Caco-2 (cell line): ENCODE results near the gene PIPOX. TPM values are rescaled to one million over a fixed set of nuclear protein-coding genes. Genes with fewer than 3 reads are reported as not detected.

Experiments used
- BruUV-seq: library from RNA; stranded (reverse); fragments of 400-500 nt; replicated peaks from 2 replicates; lab custom pipeline; 2021; lab: Mats Ljungman, UMichigan
- CTCF ChIA-PET: fragments of 300-600 bp; sonication (Branson Sonifier 250); formaldehyde crosslinking; loops from one replicate; lab custom pipeline; 2022; ENCODE audit warnings: antibody characterized with exemption; lab: Charles Lee
- POLR2A ChIA-PET: fragments of 300-600 bp; sonication (Branson Sonifier 250); formaldehyde crosslinking; loops from one replicate; lab custom pipeline; 2022; ENCODE audit warnings: antibody characterized with exemption; lab: Charles Lee
- DNase-seq, 2 experiments: peaks; one replicate each; pipeline versions ENCODE4 v3.0.0 to v3.0.0-alpha.2; 2020 to 2022
- H3K27me3 ChIP-seq: replicated peaks from 2 replicates; pipeline ENCODE4 v1.6.0; 2011; ENCODE audit warnings: low read length; ENCODE audit not compliant: control insufficient read depth, insufficient read depth
- H3K36me3 ChIP-seq: 2 replicates; pipeline ENCODE4 v1.5.1; 2011; ENCODE audit warnings: low read length; ENCODE audit not compliant: control insufficient read depth, insufficient read depth
- H3K4me1 ChIP-seq: fragments of 250-450 bp; sonication (Bioruptor Pico); 2 replicates; pipeline ENCODE4 v1.5.1; 2020; ENCODE audit warnings: mild to moderate bottlenecking
- H3K4me3 ChIP-seq: 2 replicates; pipeline ENCODE4 v1.5.1; 2011; ENCODE audit warnings: low read depth, mild to moderate bottlenecking, control low read depth, low read length
- H3K9me3 ChIP-seq: fragments of 250-450 bp; sonication (Bioruptor Pico); 2 replicates; pipeline ENCODE4 v1.5.1; 2020; ENCODE audit warnings: mild to moderate bottlenecking, moderate library complexity
- H3K27ac Mint-ChIP-seq: one replicate; pipeline ENCODE4 v1.8.0; 2022; ENCODE audit warnings: mixed read lengths; ENCODE audit not compliant: unreplicated experiment
- H3K27me3 Mint-ChIP-seq: one replicate; pipeline ENCODE4 v1.8.0; 2022; ENCODE audit warnings: mixed read lengths; ENCODE audit not compliant: insufficient read depth, unreplicated experiment
- H3K36me3 Mint-ChIP-seq: one replicate; pipeline ENCODE4 v1.8.0; 2022; ENCODE audit warnings: mild to moderate bottlenecking, mixed read lengths; ENCODE audit not compliant: insufficient read depth, unreplicated experiment
- H3K4me1 Mint-ChIP-seq: one replicate; pipeline ENCODE4 v1.8.0; 2022; ENCODE audit warnings: low read depth, mixed read lengths; ENCODE audit not compliant: unreplicated experiment
- H3K4me3 Mint-ChIP-seq: one replicate; pipeline ENCODE4 v1.8.0; 2022; ENCODE audit warnings: mild to moderate bottlenecking, moderate library complexity, mixed read lengths; ENCODE audit not compliant: unreplicated experiment
- H3K9me3 Mint-ChIP-seq: one replicate; pipeline ENCODE4 v1.8.0; 2022; ENCODE audit warnings: mixed read lengths; ENCODE audit not compliant: unreplicated experiment
- intact Hi-C: fragments of 100-400 bp; cut with micrococcal nuclease; formaldehyde crosslinking; loops from one replicate; pipeline ENCODE4 v1.10.0; 2022; ENCODE audit not compliant: unreplicated experiment
- total RNA-seq: library from RNA; stranded (reverse); gene quantifications from 2 replicates; pipeline ENCODE4 v1.2.3, GENCODE V29; 2022
- TF ChIP-seq, protein P1 (sequence below), 2 experiments: fragments of 200-600 bp in 1 of 2; IDR thresholded peaks; 1 replicate in 1 of 2; 2 replicates in 1 of 2; pipeline versions ENCODE4 v1.5.1 to v1.8.0; 2011 to 2022; ENCODE audit warnings: antibody characterized with exemption in 1 of 2, control low read depth in 1 of 2, inconsistent platforms in 1 of 2, low read depth in 1 of 2, low read length in 1 of 2, mild to moderate bottlenecking in 1 of 2, moderate library complexity in 1 of 2; ENCODE audit not compliant: insufficient read depth in 1 of 2, severe bottlenecking in 1 of 2, unreplicated experiment in 1 of 2

The PIPOX gene
- total RNA-seq, 1 experiment from 2014 or later = 2.2 TPM

GRCh38 chr17:29032857-29033197 is 10.1 kb upstream of the PIPOX start:
- Histone ChIP-seq H3K27me3 (peaks cover 2% of the 10 kb centered on the region; the same call in 1 of the 2 replicates), H3K36me3 (no peaks in the 10 kb centered on the region), H3K4me3 (no peak overlapping the region), H3K4me1 (no peaks in the 10 kb centered on the region), H3K9me3 (peaks cover 8% of the 10 kb centered on the region; the same call in 1 of the 2 replicates)
- Mint-ChIP-seq H3K9me3 (peaks cover 17% of the 10 kb centered on the region), H3K4me3 (no peak overlapping the region), H3K4me1 (no peaks in the 10 kb centered on the region), H3K27ac (no peak overlapping the region), H3K36me3 (no peaks in the 10 kb centered on the region), H3K27me3 (peaks cover 35% of the 10 kb centered on the region)
- intact Hi-C loops = no loop called here
- DNase-seq = no peak
- ChIA-PET CTCF (no interaction called here), POLR2A (no interaction called here)
- no TSS peak for BruUV-seq
- TF ChIP-seq, protein P1, sequence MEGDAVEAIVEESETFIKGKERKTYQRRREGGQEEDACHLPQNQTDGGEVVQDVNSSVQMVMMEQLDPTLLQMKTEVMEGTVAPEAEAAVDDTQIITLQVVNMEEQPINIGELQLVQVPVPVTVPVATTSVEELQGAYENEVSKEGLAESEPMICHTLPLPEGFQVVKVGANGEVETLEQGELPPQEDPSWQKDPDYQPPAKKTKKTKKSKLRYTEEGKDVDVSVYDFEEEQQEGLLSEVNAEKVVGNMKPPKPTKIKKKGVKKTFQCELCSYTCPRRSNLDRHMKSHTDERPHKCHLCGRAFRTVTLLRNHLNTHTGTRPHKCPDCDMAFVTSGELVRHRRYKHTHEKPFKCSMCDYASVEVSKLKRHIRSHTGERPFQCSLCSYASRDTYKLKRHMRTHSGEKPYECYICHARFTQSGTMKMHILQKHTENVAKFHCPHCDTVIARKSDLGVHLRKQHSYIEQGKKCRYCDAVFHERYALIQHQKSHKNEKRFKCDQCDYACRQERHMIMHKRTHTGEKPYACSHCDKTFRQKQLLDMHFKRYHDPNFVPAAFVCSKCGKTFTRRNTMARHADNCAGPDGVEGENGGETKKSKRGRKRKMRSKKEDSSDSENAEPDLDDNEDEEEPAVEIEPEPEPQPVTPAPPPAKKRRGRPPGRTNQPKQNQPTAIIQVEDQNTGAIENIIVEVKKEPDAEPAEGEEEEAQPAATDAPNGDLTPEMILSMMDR (IDR thresholded peaks at IDR 0.05; ENCODE audit: insufficient read depth in 1 of 2, low read depth in 1 of 2, low read length in 1 of 2, severe bottlenecking in 1 of 2, unreplicated experiment in 1 of 2) = no peak

DNA sequence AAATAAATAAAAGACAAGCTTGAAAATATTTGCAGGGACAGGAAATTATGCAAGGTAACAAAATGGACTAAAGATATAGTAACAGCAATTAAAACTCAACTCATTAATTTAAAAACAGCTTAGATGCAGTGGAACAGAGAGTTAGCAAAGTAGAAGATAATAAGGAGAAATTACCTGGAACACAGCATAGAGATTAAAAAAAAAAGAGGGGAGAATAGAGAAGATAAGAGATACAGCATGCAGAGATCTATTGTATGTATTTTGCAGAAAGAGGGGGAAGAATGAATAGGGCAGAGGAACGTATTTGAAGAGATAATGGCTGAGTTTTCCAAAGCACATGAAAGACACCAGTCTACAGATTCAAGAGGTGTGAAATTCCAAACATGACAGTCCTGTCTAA is 8.4 kb upstream of the PIPOX start:
- Mint-ChIP-seq H3K4me3 (no peak overlapping the region), H3K9me3 (peaks cover 17% of the 10 kb centered on the region), H3K27ac (no peak overlapping the region), H3K36me3 (no peaks in the 10 kb centered on the region), H3K4me1 (no peaks in the 10 kb centered on the region), H3K27me3 (peaks cover 28% of the 10 kb centered on the region)
- Histone ChIP-seq H3K27me3 (peaks cover 2% of the 10 kb centered on the region; the same call in 1 of the 2 replicates), H3K36me3 (no peaks in the 10 kb centered on the region), H3K4me3 (no peak overlapping the region), H3K9me3 (peaks cover 8% of the 10 kb centered on the region; the same call in 1 of the 2 replicates), H3K4me1 (no peaks in the 10 kb centered on the region)
- DNase-seq = no peak
- CTCF ChIA-PET = interaction anchor here (0.9 kb wide), 1 partner anchor 77 kb away, joined by 3 read pairs; no protein-coding TSS in a partner anchor
- no TSS peak for BruUV-seq
- TF ChIP-seq, protein P1 (IDR thresholded peaks at IDR 0.05; ENCODE audit: insufficient read depth in 1 of 2, low read depth in 1 of 2, low read length in 1 of 2, severe bottlenecking in 1 of 2, unreplicated experiment in 1 of 2) = no peak
- intact Hi-C loops = no loop called here
- POLR2A ChIA-PET = no interaction called here

GRCh38 chr17:29036584-29036983 is 6.4 kb upstream of the PIPOX start:
- H3K4me3 ChIP-seq = no peak overlapping the region
- POLR2A ChIA-PET = no interaction called here
- peaks cover 2% of the 10 kb centered on the region; the same call in 1 of the 2 replicates for H3K27me3 ChIP-seq

More at GRCh38 chr17:29036584-29036983, 6.4 kb upstream of the PIPOX start:
- Mint-ChIP-seq H3K27ac (no peak overlapping the region), H3K4me1 (no peaks in the 10 kb centered on the region), H3K4me3 (no peak overlapping the region), H3K27me3 (peaks cover 16% of the 10 kb centered on the region), H3K9me3 (peaks cover 17% of the 10 kb centered on the region), H3K36me3 (no peaks in the 10 kb centered on the region)
- peaks cover 8% of the 10 kb centered on the region; the same call in 1 of the 2 replicates for H3K9me3 ChIP-seq
- H3K36me3 ChIP-seq = no peaks in the 10 kb centered on the region
- H3K4me1 ChIP-seq = no peaks in the 10 kb centered on the region
- TF ChIP-seq, protein P1 (IDR thresholded peaks at IDR 0.05; ENCODE audit: insufficient read depth in 1 of 2, low read depth in 1 of 2, low read length in 1 of 2, severe bottlenecking in 1 of 2, unreplicated experiment in 1 of 2) = no peak
- intact Hi-C loops = loop anchor here (5.0 kb wide), 1 partner anchor 76 kb away; no protein-coding TSS in a partner anchor
- CTCF ChIA-PET = no interaction called here
- no peak for DNase-seq
- BruUV-seq = no TSS peak
